RCC 7860 (cell line): ENCODE measurements around the gene ZNF765.
"Not testable (repeated sequence)": the region's sequence is repeated elsewhere in the genome, so short reads cannot be mapped to it uniquely, and the experiment has no call there.

Experiments
- DNase-seq: peaks from one replicate; pipeline ENCODE4 v3.0.0-alpha.2; 2015; ENCODE audit warnings: low spot score
- FAIRE-seq: peaks from 2 replicates; lab custom pipeline; 2012; peaks lifted over from hg19 to GRCh38; lab: Jason Lieb, UNC

Gene ZNF765

DNA sequence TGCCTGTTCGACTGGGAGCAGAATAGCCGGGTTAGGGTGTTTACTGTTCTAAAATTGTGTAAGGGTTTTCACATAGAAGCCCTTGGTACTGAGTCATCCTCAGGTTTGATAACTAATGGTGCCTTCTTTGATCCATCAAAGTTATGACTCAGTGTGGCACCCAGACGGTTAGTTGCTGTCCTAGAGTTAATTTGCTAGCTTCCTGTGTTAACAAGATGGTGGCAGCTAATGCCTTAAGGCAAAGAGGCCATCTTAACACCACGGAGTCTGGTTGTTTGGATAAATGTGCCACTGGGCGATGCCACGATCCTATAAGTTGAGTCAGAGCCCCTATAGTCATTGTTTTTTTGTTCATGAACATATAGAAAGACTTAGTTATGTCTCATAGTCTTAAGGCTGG is 80.5 kb downstream of the ZNF765 start:
- not testable (repeated sequence) for DNase-seq, FAIRE-seq
